Activated CD8-positive, alpha-beta memory T cell treated with anti-CD3 and anti-CD28 coated beads for 36 hours (primary cell): ENCODE data around the gene DPM2. TPM values are rescaled to one million over a fixed set of nuclear protein-coding genes. Genes with fewer than 3 reads are reported as not detected.

Experiments
- total RNA-seq, 2 experiments: library from RNA; stranded (reverse); gene quantifications; one replicate each; pipeline ENCODE4 v1.2.3, GENCODE V29; 2021

Gene DPM2
- total RNA-seq, 2 experiments from 2014 or later: 74.8 to 76.5 TPM

Other genes starting within 250 kb of the DPM2 start
- not detected for gene CFAP157, start 230.9 kb downstream of the DPM2 start, total RNA-seq
- gene PTRH1, start 222.2 kb downstream of the DPM2 start, total RNA-seq: 10 to 100 TPM; 27.8 to 28.8 TPM
- gene TTC16, start 221.8 kb downstream of the DPM2 start, total RNA-seq: 1 to 10 TPM; 1.3 to 1.4 TPM
- 10 to 100 TPM; 24.9 TPM for gene TOR2A, start 202.6 kb downstream of the DPM2 start, total RNA-seq
- 10 to 100 TPM; 17.4 to 18.3 TPM for gene SH2D3C, start 159.2 kb downstream of the DPM2 start, total RNA-seq
- gene CDK9, start 151.8 kb downstream of the DPM2 start, total RNA-seq: 100 to 1,000 TPM; 103 to 109 TPM
- gene FPGS, start 135.0 kb downstream of the DPM2 start, total RNA-seq: 100 to 1,000 TPM; 106 to 107 TPM
- 10 to 100 TPM; 19.0 to 20.5 TPM for gene ENG, start 83.2 kb downstream of the DPM2 start, total RNA-seq
- gene AK1, start 60.2 kb downstream of the DPM2 start, total RNA-seq: 10 to 100 TPM; 11.6 to 12.6 TPM
- 10 to 100 TPM; 52.6 to 61.1 TPM for gene ST6GALNAC6, start 38.3 kb downstream of the DPM2 start, total RNA-seq
- 10 to 100 TPM; 44.1 to 44.2 TPM for gene ST6GALNAC4, start 20.8 kb downstream of the DPM2 start, total RNA-seq
- 1 to 10 TPM; 1.0 to 2.5 TPM for gene PIP5KL1, start 7.1 kb downstream of the DPM2 start, total RNA-seq
- 10 to 100 TPM; 47.3 to 48.5 TPM for gene EEIG1, start 43.1 kb upstream of the DPM2 start, total RNA-seq
- gene NAIF1, start 129.5 kb upstream of the DPM2 start, total RNA-seq: 10 to 100 TPM; 13.3 to 15.1 TPM
- 10 to 100 TPM; 15.5 to 16.0 TPM for gene SLC25A25, start 130.4 kb upstream of the DPM2 start, total RNA-seq
- 10 to 100 TPM; 68.3 to 68.6 TPM for gene PTGES2, start 189.9 kb upstream of the DPM2 start, total RNA-seq
- not detected for gene LCN2, start 211.6 kb upstream of the DPM2 start, total RNA-seq
- gene BBLN, start 222.4 kb upstream of the DPM2 start, total RNA-seq: 10 to 100 TPM; 74.3 to 75.8 TPM